HG02870 (cell line): ENCODE results near the gene POLL.

Experiments
- ATAC-seq: cut with Tn5 transposase; IDR thresholded peaks from one replicate; pipeline ENCODE4 v1.9.1; 2021; ENCODE audit warnings: mild to moderate bottlenecking, moderate library complexity; ENCODE audit not compliant: unreplicated experiment

POLL gene

GRCh38 chr10:101575091-101575490, 13.0 kb downstream of the POLL start:
- ATAC-seq = no peak

DNA sequence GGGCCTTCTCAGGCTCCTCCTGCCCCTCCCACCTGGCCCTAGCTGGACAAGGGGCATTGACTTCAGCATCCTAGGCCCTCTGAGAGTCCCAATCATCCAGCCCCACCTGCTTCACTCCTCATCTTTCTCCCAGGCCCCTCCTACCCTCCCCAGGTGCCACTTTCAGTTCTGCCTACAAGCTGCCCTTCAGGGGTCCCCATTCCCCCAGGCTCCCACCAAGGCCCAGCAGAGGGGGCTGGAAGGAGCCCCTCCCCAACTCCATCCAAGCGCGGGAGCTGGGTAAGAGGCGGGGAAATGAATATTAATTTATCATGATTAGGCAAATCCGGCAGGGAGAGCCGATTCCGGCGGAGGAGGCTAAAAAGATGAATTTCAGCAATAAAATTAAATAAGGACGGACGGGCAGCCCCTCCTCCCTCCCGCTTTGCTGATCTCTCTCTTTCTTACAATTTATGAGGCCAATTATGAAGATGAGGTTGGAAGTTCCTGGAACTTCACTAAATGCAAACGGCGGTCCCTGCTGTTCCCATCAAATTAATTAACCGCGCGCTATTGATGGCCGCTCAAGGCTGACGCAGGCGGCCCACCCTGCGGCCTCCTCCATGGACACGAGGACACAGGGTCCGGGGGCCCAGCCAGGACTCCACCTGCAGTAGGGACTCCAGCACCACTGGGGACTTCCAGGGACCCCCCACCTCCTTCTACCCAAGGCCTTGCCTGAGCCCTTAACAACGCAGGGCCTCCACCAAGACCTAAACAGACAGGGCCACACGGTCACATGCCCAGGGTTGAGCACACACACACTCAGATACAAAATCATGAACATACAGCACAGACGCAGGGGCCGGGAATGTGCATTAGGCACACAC, 13.9 kb downstream of the POLL start:
- ATAC-seq = no peak

DNA sequence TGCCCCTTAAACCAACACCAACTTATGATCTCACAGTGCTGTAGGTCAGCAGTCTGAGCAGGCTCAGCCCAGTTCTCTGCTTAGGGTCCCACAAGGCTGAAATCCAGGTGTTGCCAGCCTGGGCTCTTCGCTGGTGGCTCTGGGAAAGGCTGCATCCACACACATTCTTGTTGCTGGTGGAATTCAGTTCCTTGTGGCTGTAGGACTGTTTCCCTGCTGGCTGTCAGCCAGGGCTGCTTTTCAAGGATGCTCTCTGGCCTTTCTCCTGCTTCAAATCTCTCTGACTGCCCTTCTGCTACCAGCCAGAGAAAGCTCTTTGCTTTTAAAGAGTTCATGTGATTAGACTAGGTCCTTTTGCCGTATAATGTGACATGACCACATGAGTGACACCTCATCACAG, 15.3 kb downstream of the POLL start:
- ATAC-seq = no peak

GRCh38 chr10:101572126-101572525, 15.9 kb downstream of the POLL start:
- ATAC-seq = no peak

GRCh38 chr10:101571271-101571925, 16.7 kb downstream of the POLL start:
- ATAC-seq = no peak

DNA sequence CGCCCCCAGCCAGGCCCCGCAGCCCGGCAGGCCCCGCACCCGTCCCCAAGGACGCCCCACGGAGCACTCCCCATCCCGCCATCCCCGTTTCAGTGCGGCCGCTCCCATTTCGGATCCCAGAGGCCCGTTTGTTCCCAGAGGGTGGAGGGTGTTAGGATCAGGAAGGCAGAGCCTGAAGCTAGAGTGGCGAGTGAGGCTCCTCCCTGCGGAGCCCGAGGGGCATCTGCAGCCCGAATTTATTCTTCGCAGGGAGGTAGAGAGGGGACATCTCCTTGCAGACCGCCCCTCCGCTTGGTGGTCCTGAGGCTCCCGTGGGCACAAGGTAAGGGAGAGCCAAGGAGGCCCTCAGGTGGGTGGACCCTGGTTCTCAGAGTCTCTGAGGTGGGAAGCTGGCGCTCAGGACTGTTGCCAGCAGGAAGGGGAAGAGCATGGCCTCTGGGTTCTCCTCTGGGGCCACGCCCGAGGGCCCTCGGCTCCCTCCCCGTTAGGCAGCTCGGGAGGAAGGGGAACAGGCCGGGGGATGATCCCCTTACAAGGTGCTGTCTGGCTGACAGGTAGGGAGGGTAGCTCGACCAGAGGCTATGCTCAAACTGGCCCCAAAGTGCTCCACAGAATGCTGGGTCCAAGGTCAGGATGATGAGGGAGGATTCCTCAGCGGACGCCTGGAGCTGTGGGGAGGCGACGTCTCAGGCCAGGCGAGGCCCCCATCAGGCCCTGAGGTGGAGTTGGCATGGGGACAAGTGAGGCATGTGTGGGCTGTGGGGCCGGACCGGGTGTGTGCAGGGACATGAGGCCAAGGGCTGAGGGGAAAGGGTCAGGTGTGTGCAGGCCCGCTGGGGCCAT, 17.4 kb downstream of the POLL start:
- ATAC-seq = no peak

GRCh38 chr10:101569622-101570427, 18.2 kb downstream of the POLL start:
- peak; percentile 54 for ATAC-seq

GRCh38 chr10:101569323-101569621, 18.8 kb downstream of the POLL start:
- no peak for ATAC-seq

GRCh38 chr10:101568054-101568745, 19.9 kb downstream of the POLL start:
- no peak for ATAC-seq

DNA sequence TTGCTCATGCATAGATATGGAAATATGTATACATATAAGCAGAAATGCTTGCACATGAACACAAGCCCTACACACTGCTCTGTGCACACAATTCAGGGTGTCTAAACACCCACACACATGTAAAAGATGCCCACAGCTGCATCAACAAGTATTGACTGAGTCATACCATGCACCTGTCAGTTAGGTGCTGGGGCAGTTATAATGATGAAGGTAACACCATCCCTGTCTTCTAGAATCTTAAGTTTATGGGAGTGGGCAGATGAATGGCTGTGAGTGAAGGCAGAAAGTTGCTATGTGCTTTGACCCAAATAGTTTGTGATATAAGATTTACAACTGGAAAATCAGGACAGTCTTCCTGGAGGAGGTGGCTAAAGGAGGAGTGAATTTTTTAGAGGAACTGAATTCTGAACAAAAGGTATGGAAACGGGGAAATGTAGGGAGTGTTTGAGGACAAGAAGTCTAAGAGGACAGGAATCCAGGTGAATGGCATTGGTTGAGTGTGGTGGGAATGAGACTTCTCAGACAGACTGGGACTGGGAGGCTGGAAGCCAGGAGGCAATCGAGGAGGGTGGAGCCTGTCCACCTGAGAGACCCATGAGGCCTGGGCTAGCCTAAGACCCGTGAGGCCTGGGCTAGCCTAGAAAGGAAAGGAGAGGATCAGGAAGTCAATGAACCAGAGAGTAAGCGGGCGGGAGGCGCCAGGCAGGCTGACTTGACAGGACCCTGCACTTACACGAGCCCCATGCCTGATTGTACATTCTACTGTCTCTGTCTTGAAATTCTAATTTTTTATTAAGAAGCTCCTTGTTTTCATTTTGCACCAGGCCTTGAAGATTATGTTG, 20.7 kb downstream of the POLL start:
- ATAC-seq = no peak

GRCh38 chr10:101566333-101567164, 21.5 kb downstream of the POLL start:
- ATAC-seq = no peak

GRCh38 chr10:101565936-101566332, 22.1 kb downstream of the POLL start:
- no peak for ATAC-seq

DNA sequence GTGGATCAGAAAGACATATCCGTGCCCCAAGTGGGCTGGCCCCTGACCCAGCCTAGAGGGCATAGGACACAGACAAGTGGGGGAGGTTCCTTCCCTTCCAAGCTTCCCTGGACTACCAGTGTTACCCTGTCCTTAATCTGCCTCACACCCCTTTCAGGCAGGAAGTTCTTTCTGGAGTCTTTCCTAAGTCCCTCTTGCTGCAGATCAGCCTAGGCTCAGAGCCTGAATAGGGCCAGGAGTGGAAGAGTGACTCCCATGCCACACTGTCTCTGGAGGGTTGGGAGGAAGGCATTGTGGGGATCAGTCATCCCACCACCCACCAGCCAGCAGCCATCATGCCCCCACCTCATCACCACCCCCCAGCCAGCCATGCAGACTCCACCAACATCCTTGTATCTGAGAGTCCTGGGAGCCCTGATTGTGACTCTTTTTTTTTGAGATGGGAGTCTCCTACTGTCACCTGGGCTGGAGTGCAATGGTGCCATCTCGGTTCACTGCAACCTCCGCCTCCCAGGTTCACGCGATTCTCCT, 22.6 kb downstream of the POLL start:
- no peak for ATAC-seq

DNA sequence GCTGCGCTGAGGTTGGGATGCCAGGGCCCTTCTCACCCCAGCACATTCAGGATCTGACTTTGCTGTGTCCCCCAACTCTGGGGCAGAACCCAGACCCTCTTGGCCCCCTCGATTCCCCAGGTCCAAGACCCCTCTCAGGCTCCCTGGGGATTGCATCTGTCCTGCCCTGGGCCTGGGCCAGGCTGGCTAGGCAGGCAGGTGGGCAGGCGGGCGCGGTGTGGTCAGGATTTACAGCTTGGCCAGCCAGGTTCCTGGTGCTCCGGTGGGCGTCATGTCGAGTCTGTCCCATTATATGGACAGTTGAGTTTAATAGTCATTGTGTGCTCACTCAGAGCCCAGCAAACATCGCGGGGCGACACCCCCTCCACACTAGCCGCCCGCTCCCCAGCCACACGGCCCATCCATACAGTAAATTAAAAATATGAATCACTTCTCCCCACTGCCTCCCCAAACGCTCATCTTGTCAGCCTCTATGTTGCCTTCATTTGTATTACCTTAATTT, 23.5 kb downstream of the POLL start:
- no peak for ATAC-seq

- ATAC-seq = no peak
Observed at GRCh38 chr10:101563497-101564040, 24.5 kb downstream of the POLL start.

DNA sequence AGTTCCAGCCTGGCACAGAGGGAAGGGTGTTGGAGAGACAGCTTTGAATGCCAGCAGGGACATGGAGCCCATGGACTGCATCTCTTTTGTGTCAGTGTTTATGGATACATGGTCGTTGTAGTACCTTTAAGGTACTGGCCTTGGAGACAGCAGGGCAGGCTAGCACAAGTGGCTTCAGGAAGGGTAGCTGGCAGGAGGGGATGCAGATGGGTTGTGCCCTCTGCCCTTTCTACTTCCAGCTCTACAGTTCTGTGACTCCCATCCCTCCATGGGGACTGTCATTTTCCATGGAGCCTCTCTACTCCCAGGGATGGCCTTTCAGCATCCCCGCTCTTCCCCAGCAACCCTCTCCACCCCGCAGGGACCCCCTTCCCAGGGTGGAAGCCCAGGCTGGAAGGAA, 25.1 kb downstream of the POLL start:
- no peak for ATAC-seq

- ATAC-seq = no peak
Observed at GRCh38 chr10:101562231-101562630, 25.8 kb downstream of the POLL start.
